A549 (cell line): ENCODE data around the gene SLC9A3. TPM values are rescaled to one million over a fixed set of nuclear protein-coding genes. Genes with fewer than 3 reads are reported as not detected.

ENCODE experiments used
- ATAC-seq, 2 experiments: fragments of 200-7000 bp in 1 of 2; fragments of >200 bp in 1 of 2; cut with Nextera tagmentation in 1 of 2; cut with Tn5 transposase in 1 of 2; 3 replicates each; pipeline versions ENCODE4 v1.8.0 to v1.9.1; 2018 to 2020; ENCODE audit warnings: mild to moderate bottlenecking in 1 of 2, moderate library complexity in 1 of 2
- CTCF ChIA-PET: fragments of 300-600 bp; sonication (Branson Sonifier 250); formaldehyde crosslinking; extraction: SDS; loops from one replicate; lab custom pipeline; 2021; ENCODE audit warnings: antibody characterized with exemption, inconsistent platforms; lab: Yijun Ruan, JAX
- POLR2A ChIA-PET: fragments of 350-600 bp; formaldehyde crosslinking; extraction: SDS; loops from one replicate; lab custom pipeline; 2021; ENCODE audit warnings: antibody characterized with exemption, inconsistent platforms; lab: Yijun Ruan, JAX
- DNase-seq, 2 experiments: peaks; one replicate each; pipeline versions ENCODE4 v3.0.0 to v3.0.0-alpha.2; 2011 to 2016; ENCODE audit warnings: low read depth in 1 of 2, low spot score in 1 of 2
- FAIRE-seq: peaks from 2 replicates; lab custom pipeline; 2011; peaks lifted over from hg19 to GRCh38; lab: Jason Lieb, UNC
- H3K27ac ChIP-seq, 2 experiments: fragments of >200 bp; sonication (Bioruptor Twin); formaldehyde crosslinking; 3 replicates each; pipeline ENCODE4 v1.5.1; 2016 to 2017
- H3K4me1 ChIP-seq: fragments of >200 bp; sonication (Bioruptor Twin); formaldehyde crosslinking; 3 replicates; pipeline ENCODE4 v1.6.1; 2016
- H3K4me2 ChIP-seq: fragments of >200 bp; sonication (Bioruptor Twin); formaldehyde crosslinking; 3 replicates; pipeline ENCODE4 v1.6.1; 2016
- H3K4me3 ChIP-seq: fragments of >200 bp; sonication (Bioruptor Twin); formaldehyde crosslinking; 3 replicates; pipeline ENCODE4 v1.5.1; 2016
- H3K9me3 ChIP-seq: fragments of >200 bp; sonication (Bioruptor Twin); formaldehyde crosslinking; 3 replicates; pipeline ENCODE4 v1.6.1; 2016
- CBX8 ChIP-seq: fragments of 200-600 bp; sonication (generic); IDR thresholded peaks from 2 replicates; pipeline ENCODE4 v1.6.1; 2016
- EHF ChIP-seq: fragments of 250-450 bp; sonication (Bioruptor Pico); IDR thresholded peaks from 2 replicates; pipeline ENCODE4 v1.5.0; 2020; ENCODE audit warnings: mild to moderate bottlenecking
- EP300 ChIP-seq, 2 experiments: fragments of >200 bp; sonication (Bioruptor Twin); formaldehyde crosslinking; IDR thresholded peaks; 2 replicates in 1 of 2; 3 replicates in 1 of 2; pipeline ENCODE4 v1.6.1; 2016 to 2017
- FOSB ChIP-seq: fragments of 250-450 bp; sonication (Bioruptor Pico); IDR thresholded peaks from 2 replicates; pipeline ENCODE4 v1.5.0; 2020; ENCODE audit warnings: mild to moderate bottlenecking, moderate library complexity
- FOSL2 ChIP-seq, 2 experiments: fragments of 450-650 bp in 1 of 2; fragments of >200 bp in 1 of 2; sonication (Bioruptor Twin) in 1 of 2; formaldehyde crosslinking; IDR thresholded peaks; 2 replicates each; pipeline versions ENCODE4 v1.5.0 to v1.6.1; 2016 to 2020; ENCODE audit warnings: mild to moderate bottlenecking in 1 of 2, moderate library complexity in 1 of 2
- HOXA7 ChIP-seq: fragments of 250-450 bp; sonication (Bioruptor Pico); IDR thresholded peaks from 2 replicates; pipeline ENCODE4 v1.5.0; 2020; ENCODE audit warnings: mild to moderate bottlenecking, moderate library complexity
- HOXB13 ChIP-seq: fragments of 250-450 bp; sonication (Bioruptor Pico); IDR thresholded peaks from 2 replicates; pipeline ENCODE4 v1.5.0; 2020; ENCODE audit warnings: low read depth, mild to moderate bottlenecking, moderate library complexity
- HOXB5 ChIP-seq: fragments of 250-450 bp; sonication (Bioruptor Pico); IDR thresholded peaks from 2 replicates; pipeline ENCODE4 v1.5.0; 2020; ENCODE audit warnings: mild to moderate bottlenecking, moderate library complexity
- NFE2L2 ChIP-seq: fragments of 150-350 bp; conservative IDR thresholded peaks from 2 replicates; pipeline ENCODE4 v1.6.1; 2014; ENCODE audit warnings: low read length
- PHF8 ChIP-seq: fragments of 200-600 bp; sonication (generic); IDR thresholded peaks from 2 replicates; pipeline ENCODE4 v1.6.1; 2016; ENCODE audit warnings: low read depth, mild to moderate bottlenecking, antibody characterized with exemption, moderate library complexity, borderline replicate concordance
- RARB ChIP-seq: fragments of 250-450 bp; sonication (Bioruptor Pico); IDR thresholded peaks from 2 replicates; pipeline ENCODE4 v1.8.0; 2021; ENCODE audit warnings: mild to moderate bottlenecking, moderate library complexity
- ZSCAN20 ChIP-seq: fragments of 250-450 bp; sonication (Bioruptor Pico); IDR thresholded peaks from 2 replicates; pipeline ENCODE4 v1.8.0; 2022; ENCODE audit warnings: mild to moderate bottlenecking, moderate library complexity
- WGBS: methylation state at CpG from one replicate; pipeline ENCODE4 v1.1.6; 2017; ENCODE audit errors: missing lambda C conversion rate; 5-methylcytosine and 5-hydroxymethylcytosine counted together
- polyA plus RNA-seq, 4 experiments: library from polyadenylated mRNA; depleted of rRNA in 3 of 4; stranded (reverse); fragments of >200 nt; fragmentation: RNase III in 1 of 4; extraction: RNeasy Plus Mini Kit Qiagen cat#74134 plus additional on column Dnase treatment in 1 of 4; gene quantifications; 2 replicates in 3 of 4; 3 replicates in 1 of 4; pipeline ENCODE4 v1.2.3, GENCODE V29; 2011 to 2017
- TF ChIP-seq, protein P1 (sequence below): fragments of 250-450 bp; sonication (Bioruptor Pico); IDR thresholded peaks from 2 replicates; pipeline ENCODE4 v1.5.0; 2021; ENCODE audit warnings: mild to moderate bottlenecking, moderate library complexity, borderline replicate concordance
- TF ChIP-seq, protein P2 (sequence below): fragments of 150-350 bp; IDR thresholded peaks from 2 replicates; pipeline ENCODE4 v1.6.1; 2014; ENCODE audit warnings: low read depth, mild to moderate bottlenecking, low read length
- TF ChIP-seq, protein P3 (sequence below): fragments of 450-650 bp; IDR thresholded peaks from 2 replicates; pipeline ENCODE4 v1.6.1; 2014; ENCODE audit warnings: antibody characterized with exemption
- TF ChIP-seq, protein P4 (sequence below): IDR thresholded peaks from 2 replicates; pipeline ENCODE4 v1.6.1; 2012
- TF ChIP-seq, protein P5 (sequence below): fragments of >200 bp; sonication (Bioruptor Twin); formaldehyde crosslinking; IDR thresholded peaks from 3 replicates; pipeline ENCODE4 v1.5.1; 2016

Gene SLC9A3
- polyA plus RNA-seq, 2 of the 4 experiments (the other 2 are of a cell fraction): 1.3 TPM

DNA sequence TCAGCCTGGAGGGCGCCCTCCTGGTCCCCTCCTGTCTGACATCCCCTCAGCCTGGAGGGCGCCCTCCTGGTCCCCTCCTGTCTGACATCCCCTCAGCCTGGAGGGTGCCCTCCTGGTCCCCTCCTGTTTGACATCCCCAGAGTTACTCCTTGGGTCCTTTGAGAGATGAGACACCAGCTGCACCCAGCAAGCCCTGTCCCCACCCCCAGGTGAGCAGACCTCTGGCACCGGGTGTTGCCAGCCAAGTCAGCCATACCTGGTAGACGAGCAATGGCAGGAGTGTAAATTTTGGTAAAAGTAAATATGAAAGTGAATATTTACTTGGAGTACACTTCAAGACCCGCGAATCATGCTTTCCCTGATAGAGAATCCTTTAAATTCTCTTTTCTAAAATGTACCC, 55.8 kb downstream of the SLC9A3 start (continued):
- TF ChIP-seq, protein P1, sequence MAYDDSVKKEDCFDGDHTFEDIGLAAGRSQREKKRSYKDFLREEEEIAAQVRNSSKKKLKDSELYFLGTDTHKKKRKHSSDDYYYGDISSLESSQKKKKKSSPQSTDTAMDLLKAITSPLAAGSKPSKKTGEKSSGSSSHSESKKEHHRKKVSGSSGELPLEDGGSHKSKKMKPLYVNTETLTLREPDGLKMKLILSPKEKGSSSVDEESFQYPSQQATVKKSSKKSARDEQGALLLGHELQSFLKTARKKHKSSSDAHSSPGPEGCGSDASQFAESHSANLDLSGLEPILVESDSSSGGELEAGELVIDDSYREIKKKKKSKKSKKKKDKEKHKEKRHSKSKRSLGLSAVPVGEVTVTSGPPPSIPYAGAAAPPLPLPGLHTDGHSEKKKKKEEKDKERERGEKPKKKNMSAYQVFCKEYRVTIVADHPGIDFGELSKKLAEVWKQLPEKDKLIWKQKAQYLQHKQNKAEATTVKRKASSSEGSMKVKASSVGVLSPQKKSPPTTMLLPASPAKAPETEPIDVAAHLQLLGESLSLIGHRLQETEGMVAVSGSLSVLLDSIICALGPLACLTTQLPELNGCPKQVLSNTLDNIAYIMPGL (CRISPR knock-in tag): no peak

DNA sequence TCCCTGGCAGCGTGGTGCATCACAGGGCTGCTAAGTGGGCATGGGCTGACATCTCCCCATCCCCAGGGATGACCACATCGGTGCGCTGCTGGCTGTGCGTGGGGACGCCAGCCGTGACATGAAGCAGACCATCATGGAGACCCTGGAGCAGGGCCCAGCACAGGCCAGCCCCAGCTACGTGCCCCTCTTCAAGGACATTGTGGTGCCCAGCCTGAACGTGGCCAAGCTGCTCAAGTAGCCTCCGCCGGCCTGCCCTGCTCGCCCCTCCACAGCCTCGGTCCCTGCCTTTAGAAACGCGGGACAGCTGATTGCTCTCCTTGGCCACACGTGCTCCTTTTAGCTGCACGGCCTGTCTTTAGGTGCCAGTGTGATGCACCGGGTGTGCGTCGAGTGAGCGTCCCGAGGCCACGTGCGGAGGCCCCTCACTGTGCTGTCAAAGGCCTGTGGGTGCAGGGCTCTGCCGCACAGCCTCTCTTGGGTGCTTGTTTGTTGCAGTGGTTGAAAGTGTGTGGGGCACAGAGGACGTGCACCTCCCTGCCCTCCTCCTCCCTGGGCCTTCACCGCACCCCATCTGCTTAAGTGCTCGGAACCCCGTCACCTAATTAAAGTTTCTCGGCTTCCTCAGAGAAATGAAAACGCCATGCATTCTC, 57.5 kb downstream of the SLC9A3 start:
- FAIRE-seq: no peak
- Histone ChIP-seq H3K4me3 (no peak overlapping the region), H3K4me2 (no peak overlapping the region), H3K4me1 (peaks cover 6% of the 10 kb centered on the region), H3K27ac (no peak overlapping the region), H3K9me3 (no peaks in the 10 kb centered on the region)
- ChIA-PET CTCF (interaction anchor here (0.6 to 2.3 kb wide), 2 partner anchors 19 to 97 kb away, joined by 3 to 9 read pairs; no protein-coding TSS in a partner anchor), POLR2A (no interaction called here)
- DNase-seq: no peak
- TF ChIP-seq FOSB (no peak), PHF8 (no peak), RARB (CRISPR knock-in tag) (no peak), NFE2L2 (no peak), HOXA7 (no peak), EHF (CRISPR knock-in tag) (no peak), FOSL2 (IDR thresholded peaks at IDR 0.05) (no peak), FOSL2 (CRISPR knock-in tag; IDR thresholded peaks at IDR 0.05) (no peak), CBX8 (no peak), EP300 (IDR thresholded peaks at IDR 0.05) (no peak), ZSCAN20 (no peak), HOXB5 (CRISPR knock-in tag) (no peak), HOXB13 (no peak)
- TF ChIP-seq, protein P2, sequence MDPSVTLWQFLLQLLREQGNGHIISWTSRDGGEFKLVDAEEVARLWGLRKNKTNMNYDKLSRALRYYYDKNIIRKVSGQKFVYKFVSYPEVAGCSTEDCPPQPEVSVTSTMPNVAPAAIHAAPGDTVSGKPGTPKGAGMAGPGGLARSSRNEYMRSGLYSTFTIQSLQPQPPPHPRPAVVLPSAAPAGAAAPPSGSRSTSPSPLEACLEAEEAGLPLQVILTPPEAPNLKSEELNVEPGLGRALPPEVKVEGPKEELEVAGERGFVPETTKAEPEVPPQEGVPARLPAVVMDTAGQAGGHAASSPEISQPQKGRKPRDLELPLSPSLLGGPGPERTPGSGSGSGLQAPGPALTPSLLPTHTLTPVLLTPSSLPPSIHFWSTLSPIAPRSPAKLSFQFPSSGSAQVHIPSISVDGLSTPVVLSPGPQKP: no peak
- TF ChIP-seq, protein P3, sequence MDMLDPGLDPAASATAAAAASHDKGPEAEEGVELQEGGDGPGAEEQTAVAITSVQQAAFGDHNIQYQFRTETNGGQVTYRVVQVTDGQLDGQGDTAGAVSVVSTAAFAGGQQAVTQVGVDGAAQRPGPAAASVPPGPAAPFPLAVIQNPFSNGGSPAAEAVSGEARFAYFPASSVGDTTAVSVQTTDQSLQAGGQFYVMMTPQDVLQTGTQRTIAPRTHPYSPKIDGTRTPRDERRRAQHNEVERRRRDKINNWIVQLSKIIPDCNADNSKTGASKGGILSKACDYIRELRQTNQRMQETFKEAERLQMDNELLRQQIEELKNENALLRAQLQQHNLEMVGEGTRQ: no peak
- TF ChIP-seq, protein P1 (CRISPR knock-in tag): no peak
- TF ChIP-seq, protein P4, sequence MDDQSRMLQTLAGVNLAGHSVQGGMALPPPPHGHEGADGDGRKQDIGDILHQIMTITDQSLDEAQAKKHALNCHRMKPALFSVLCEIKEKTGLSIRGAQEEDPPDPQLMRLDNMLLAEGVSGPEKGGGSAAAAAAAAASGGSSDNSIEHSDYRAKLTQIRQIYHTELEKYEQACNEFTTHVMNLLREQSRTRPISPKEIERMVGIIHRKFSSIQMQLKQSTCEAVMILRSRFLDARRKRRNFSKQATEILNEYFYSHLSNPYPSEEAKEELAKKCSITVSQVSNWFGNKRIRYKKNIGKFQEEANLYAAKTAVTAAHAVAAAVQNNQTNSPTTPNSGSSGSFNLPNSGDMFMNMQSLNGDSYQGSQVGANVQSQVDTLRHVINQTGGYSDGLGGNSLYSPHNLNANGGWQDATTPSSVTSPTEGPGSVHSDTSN: no peak
- TF ChIP-seq, protein P5, sequence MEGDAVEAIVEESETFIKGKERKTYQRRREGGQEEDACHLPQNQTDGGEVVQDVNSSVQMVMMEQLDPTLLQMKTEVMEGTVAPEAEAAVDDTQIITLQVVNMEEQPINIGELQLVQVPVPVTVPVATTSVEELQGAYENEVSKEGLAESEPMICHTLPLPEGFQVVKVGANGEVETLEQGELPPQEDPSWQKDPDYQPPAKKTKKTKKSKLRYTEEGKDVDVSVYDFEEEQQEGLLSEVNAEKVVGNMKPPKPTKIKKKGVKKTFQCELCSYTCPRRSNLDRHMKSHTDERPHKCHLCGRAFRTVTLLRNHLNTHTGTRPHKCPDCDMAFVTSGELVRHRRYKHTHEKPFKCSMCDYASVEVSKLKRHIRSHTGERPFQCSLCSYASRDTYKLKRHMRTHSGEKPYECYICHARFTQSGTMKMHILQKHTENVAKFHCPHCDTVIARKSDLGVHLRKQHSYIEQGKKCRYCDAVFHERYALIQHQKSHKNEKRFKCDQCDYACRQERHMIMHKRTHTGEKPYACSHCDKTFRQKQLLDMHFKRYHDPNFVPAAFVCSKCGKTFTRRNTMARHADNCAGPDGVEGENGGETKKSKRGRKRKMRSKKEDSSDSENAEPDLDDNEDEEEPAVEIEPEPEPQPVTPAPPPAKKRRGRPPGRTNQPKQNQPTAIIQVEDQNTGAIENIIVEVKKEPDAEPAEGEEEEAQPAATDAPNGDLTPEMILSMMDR: no peak
- ATAC-seq: no peak; a peak in 1 of 6 replicates
- WGBS: 95% methylated on average over 25 of the region's 30 CpGs
